Islet precursor cell (in vitro differentiated cells): ENCODE measurements around the gene MAST4.
"Not testable (repeated sequence)": the region's sequence is repeated elsewhere in the genome, so short reads cannot be mapped to it uniquely, and the experiment has no call there.

Experiments used
- DNase-seq: peaks from one replicate; pipeline ENCODE4 v3.0.0-alpha.2; 2018

MAST4 gene

GRCh38 chr5:67146981-67147380 is 550.8 kb downstream of the MAST4 start:
- no peak for DNase-seq

- DNase-seq: no peak
Observed at GRCh38 chr5:67147760-67148159, 551.6 kb downstream of the MAST4 start.

- no peak for DNase-seq
Observed at GRCh38 chr5:67149057-67149950, 553.1 kb downstream of the MAST4 start.

DNA sequence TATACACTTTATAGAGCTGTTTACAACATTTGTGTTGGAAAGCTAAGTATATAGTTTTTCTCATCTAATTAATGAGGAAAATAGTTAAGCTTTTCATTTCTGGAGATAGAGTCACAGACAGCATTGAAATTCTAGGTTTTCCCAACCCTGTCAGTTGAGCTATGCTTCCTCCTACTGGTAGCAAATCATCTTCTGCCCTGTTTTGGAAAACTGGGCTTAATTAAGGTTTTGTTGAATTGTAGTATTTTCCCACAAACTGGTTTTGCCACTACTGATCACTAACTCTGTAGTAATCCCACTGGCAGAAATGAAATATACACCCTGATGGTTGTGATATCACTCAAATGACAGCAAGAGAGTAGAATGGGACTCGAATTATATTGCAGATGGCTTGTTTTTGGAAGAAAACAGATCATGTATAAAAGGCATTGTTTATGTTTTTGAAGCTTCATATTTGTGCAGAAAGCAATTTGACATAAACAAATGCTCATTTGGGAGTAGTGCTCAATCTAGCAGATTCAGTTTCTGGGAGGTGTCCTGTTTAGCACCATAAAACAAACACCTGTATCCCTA is 553.8 kb downstream of the MAST4 start:
- DNase-seq: no peak

DNA sequence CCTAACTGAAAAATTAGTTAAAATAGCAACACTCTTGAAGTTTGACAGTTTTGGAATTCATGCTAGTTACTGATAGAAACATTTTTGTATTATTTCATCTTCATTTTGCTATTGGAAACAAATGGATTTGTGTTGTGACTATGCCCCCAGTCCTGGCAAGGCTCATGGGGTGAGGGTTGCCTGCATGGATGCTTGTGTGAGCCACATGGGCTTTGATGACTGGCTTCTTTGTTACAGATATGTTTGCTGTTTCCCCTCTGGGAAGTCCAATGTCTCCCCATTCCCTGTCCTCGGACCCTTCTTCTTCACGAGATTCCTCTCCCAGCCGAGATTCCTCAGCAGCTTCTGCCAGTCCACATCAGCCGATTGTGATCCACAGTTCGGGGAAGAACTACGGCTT is 556.2 kb downstream of the MAST4 start:
- DNase-seq: no peak

GRCh38 chr5:67153292-67153691 is 557.1 kb downstream of the MAST4 start:
- DNase-seq: no peak

- DNase-seq: no peak
Observed at GRCh38 chr5:67154556-67155206, 558.5 kb downstream of the MAST4 start.

GRCh38 chr5:67156976-67157583 is 560.9 kb downstream of the MAST4 start:
- no peak for DNase-seq

GRCh38 chr5:67160272-67160671 is 564.1 kb downstream of the MAST4 start:
- DNase-seq: no peak

GRCh38 chr5:67160985-67161384 is 564.8 kb downstream of the MAST4 start:
- peak; percentile 81 for DNase-seq

DNA sequence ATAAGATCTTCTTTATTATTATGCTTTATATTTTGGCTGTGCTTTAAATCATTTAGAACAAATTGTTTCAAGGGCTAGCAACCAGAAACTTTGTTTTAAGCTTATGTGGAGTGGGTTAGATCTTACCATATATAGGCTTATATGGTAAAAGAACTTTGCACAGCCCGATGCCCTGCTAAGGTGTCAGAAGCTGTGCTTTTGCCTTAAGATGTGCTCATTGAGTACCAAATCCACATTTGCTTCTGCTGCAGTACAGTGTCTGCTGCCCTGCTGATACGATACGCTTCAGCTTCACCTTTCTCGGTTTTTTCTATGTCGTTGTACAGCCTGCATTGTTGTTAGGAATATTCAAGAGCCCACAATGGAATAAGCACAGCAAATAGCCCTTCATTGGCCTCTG is 565.6 kb downstream of the MAST4 start:
- no peak for DNase-seq

DNA sequence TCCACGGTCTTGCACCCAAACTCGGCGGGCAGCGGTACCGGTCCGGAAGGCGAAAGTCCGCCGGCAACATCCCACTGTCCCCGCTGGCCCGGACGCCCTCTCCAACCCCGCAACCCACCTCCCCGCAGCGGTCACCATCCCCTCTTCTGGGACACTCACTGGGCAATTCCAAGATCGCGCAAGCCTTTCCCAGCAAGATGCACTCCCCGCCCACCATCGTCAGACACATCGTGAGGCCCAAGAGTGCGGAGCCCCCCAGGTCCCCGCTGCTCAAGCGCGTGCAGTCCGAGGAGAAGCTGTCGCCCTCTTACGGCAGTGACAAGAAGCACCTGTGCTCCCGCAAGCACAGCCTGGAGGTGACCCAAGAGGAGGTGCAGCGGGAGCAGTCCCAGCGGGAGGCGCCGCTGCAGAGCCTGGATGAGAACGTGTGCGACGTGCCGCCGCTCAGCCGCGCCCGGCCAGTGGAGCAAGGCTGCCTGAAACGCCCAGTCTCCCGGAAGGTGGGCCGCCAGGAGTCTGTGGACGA is 567.1 kb downstream of the MAST4 start:
- no peak for DNase-seq

DNA sequence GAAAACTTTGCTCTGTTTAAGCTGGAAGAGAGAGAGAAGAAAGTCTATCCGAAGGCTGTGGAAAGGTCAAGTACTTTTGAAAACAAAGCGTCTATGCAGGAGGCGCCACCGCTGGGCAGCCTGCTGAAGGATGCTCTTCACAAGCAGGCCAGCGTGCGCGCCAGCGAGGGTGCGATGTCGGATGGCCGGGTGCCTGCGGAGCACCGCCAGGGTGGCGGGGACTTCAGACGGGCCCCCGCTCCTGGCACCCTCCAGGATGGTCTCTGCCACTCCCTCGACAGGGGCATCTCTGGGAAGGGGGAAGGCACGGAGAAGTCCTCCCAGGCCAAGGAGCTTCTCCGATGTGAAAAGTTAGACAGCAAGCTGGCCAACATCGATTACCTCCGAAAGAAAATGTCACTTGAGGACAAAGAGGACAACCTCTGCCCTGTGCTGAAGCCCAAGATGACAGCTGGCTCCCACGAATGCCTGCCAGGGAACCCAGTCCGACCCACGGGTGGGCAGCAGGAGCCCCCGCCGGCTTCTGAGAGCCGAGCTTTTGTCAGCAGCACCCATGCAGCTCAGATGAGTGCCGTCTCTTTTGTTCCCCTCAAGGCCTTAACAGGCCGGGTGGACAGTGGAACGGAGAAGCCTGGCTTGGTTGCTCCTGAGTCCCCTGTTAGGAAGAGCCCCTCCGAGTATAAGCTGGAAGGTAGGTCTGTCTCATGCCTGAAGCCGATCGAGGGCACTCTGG is 567.8 kb downstream of the MAST4 start:
- no peak for DNase-seq

GRCh38 chr5:67164856-67165525 is 568.8 kb downstream of the MAST4 start:
- DNase-seq: no peak

DNA sequence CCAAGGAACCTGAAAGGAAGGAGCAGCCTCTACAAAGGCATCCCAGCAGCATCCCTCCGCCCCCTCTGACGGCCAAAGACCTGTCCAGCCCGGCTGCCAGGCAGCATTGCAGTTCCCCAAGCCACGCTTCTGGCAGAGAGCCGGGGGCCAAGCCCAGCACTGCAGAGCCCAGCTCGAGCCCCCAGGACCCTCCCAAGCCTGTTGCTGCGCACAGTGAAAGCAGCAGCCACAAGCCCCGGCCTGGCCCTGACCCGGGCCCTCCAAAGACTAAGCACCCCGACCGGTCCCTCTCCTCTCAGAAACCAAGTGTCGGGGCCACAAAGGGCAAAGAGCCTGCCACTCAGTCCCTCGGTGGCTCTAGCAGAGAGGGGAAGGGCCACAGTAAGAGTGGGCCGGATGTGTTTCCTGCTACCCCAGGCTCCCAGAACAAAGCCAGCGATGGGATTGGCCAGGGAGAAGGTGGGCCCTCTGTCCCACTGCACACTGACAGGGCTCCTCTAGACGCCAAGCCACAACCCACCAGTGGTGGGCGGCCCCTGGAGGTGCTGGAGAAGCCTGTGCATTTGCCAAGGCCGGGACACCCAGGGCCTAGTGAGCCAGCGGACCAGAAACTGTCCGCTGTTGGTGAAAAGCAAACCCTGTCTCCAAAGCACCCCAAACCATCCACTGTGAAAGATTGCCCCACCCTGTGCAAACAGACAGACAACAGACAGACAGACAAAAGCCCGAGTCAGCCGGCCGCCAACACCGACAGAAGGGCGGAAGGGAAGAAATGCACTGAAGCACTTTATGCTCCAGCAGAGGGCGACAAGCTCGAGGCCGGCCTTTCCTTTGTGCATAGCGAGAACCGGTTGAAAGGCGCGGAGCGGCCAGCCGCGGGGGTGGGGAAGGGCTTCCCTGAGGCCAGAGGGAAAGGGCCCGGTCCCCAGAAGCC is 569.6 kb downstream of the MAST4 start:
- peak; percentile 94 for DNase-seq

- DNase-seq: peak; percentile 87
Observed at GRCh38 chr5:67166460-67167285, 570.5 kb downstream of the MAST4 start.

- no peak for DNase-seq
Observed at GRCh38 chr5:67168069-67168468, 571.9 kb downstream of the MAST4 start.

- no peak for DNase-seq
Observed at GRCh38 chr5:67170767-67171166, 574.6 kb downstream of the MAST4 start.

GRCh38 chr5:67173351-67173750 is 577.2 kb downstream of the MAST4 start:
- not testable (repeated sequence) for DNase-seq

DNA sequence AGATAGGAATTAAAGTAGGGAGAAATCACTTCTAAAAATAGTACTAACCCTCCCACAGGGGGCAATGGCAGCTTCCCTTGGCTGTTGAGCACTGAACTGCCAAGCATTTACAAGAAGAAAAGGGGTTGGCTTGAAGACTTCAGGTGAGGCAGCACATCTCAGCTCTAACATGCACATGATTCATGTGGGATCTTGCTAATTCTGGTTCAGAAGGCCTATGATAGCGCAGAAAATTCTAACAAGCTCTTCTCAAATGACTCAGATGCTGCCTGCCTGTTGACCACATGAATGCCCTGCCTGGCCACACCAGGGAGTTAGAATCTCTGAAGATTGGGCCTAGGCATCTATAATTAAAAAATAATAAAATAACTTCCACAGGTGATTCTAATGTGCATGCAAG is 577.8 kb downstream of the MAST4 start:
- no peak for DNase-seq
